Measurements from ENCODE around the gene SIX6.

SIX6 gene

GRCh38 chr14:60505448-60505847 lies 3.5 kb upstream of the SIX6 start:
- H3K4me1 ChIP-seq (ENCODE audit: control insufficient read depth, insufficient read depth, low read length, poor library complexity, severe bottlenecking): peaks cover 4% of the 10 kb centered on the region
- no peak overlapping the region for H3K27ac ChIP-seq (ENCODE audit: insufficient read depth, low read length, poor library complexity, severe bottlenecking)
- no peak overlapping the region for H3K4me3 ChIP-seq (ENCODE audit: insufficient read depth, low read depth, low read length, poor library complexity, severe bottlenecking)
- no peaks in the 10 kb centered on the region for H3K9me3 ChIP-seq (ENCODE audit: control insufficient read depth, low read length)
- H3K36me3 ChIP-seq (ENCODE audit: control insufficient read depth, insufficient read depth, low read length): no peaks in the 10 kb centered on the region
- peaks cover 41% of the 10 kb centered on the region for H3K27me3 ChIP-seq (replicated peaks; ENCODE audit: control insufficient read depth, insufficient read depth, low read length, poor library complexity, severe bottlenecking)
- no peak for DNase-seq

GRCh38 chr14:60506010-60506409 lies 2.9 kb upstream of the SIX6 start:
- peaks cover 46% of the 10 kb centered on the region for H3K27me3 ChIP-seq (replicated peaks; ENCODE audit: control insufficient read depth, insufficient read depth, low read length, poor library complexity, severe bottlenecking)
- no peak for DNase-seq
- no peak overlapping the region for H3K4me3 ChIP-seq (ENCODE audit: insufficient read depth, low read depth, low read length, poor library complexity, severe bottlenecking)
- no peak overlapping the region for H3K27ac ChIP-seq (ENCODE audit: insufficient read depth, low read length, poor library complexity, severe bottlenecking)
- no peaks in the 10 kb centered on the region for H3K36me3 ChIP-seq (ENCODE audit: control insufficient read depth, insufficient read depth, low read length)
- H3K9me3 ChIP-seq (ENCODE audit: control insufficient read depth, low read length): no peaks in the 10 kb centered on the region
- H3K4me1 ChIP-seq (ENCODE audit: control insufficient read depth, insufficient read depth, low read length, poor library complexity, severe bottlenecking): peaks cover 9% of the 10 kb centered on the region

- no peaks in the 10 kb centered on the region for H3K36me3 ChIP-seq (ENCODE audit: control insufficient read depth, insufficient read depth, low read length)
- H3K4me1 ChIP-seq (ENCODE audit: control insufficient read depth, insufficient read depth, low read length, poor library complexity, severe bottlenecking): peaks cover 12% of the 10 kb centered on the region
- no peak overlapping the region for H3K4me3 ChIP-seq (ENCODE audit: insufficient read depth, low read depth, low read length, poor library complexity, severe bottlenecking)
- H3K27ac ChIP-seq (ENCODE audit: insufficient read depth, low read length, poor library complexity, severe bottlenecking): no peak overlapping the region
- peaks cover 51% of the 10 kb centered on the region for H3K27me3 ChIP-seq (replicated peaks; ENCODE audit: control insufficient read depth, insufficient read depth, low read length, poor library complexity, severe bottlenecking)
- no peaks in the 10 kb centered on the region for H3K9me3 ChIP-seq (ENCODE audit: control insufficient read depth, low read length)
- DNase-seq: no peak
Measured at GRCh38 chr14:60506462-60506984, 2.4 kb upstream of the SIX6 start.

- DNase-seq: no peak
- H3K4me3 ChIP-seq (ENCODE audit: insufficient read depth, low read depth, low read length, poor library complexity, severe bottlenecking): no peak overlapping the region
- no peak overlapping the region for H3K27ac ChIP-seq (ENCODE audit: insufficient read depth, low read length, poor library complexity, severe bottlenecking)
- H3K9me3 ChIP-seq (ENCODE audit: control insufficient read depth, low read length): no peaks in the 10 kb centered on the region
- no peaks in the 10 kb centered on the region for H3K36me3 ChIP-seq (ENCODE audit: control insufficient read depth, insufficient read depth, low read length)
- H3K27me3 ChIP-seq (replicated peaks; ENCODE audit: control insufficient read depth, insufficient read depth, low read length, poor library complexity, severe bottlenecking): peaks cover 56% of the 10 kb centered on the region
- peaks cover 12% of the 10 kb centered on the region for H3K4me1 ChIP-seq (ENCODE audit: control insufficient read depth, insufficient read depth, low read length, poor library complexity, severe bottlenecking)
Measured at GRCh38 chr14:60506985-60507829, 1.7 kb upstream of the SIX6 start.

- peaks cover 67% of the 10 kb centered on the region for H3K27me3 ChIP-seq (replicated peaks; ENCODE audit: control insufficient read depth, insufficient read depth, low read length, poor library complexity, severe bottlenecking)
- no peaks in the 10 kb centered on the region for H3K9me3 ChIP-seq (ENCODE audit: control insufficient read depth, low read length)
- peaks cover 12% of the 10 kb centered on the region for H3K4me1 ChIP-seq (ENCODE audit: control insufficient read depth, insufficient read depth, low read length, poor library complexity, severe bottlenecking)
- no peak overlapping the region for H3K27ac ChIP-seq (ENCODE audit: insufficient read depth, low read length, poor library complexity, severe bottlenecking)
- H3K36me3 ChIP-seq (ENCODE audit: control insufficient read depth, insufficient read depth, low read length): no peaks in the 10 kb centered on the region
- DNase-seq: no peak
- no peak overlapping the region for H3K4me3 ChIP-seq (ENCODE audit: insufficient read depth, low read depth, low read length, poor library complexity, severe bottlenecking)
Measured at GRCh38 chr14:60508363-60508706, 611 bp upstream of the SIX6 start.

- no peak for DNase-seq
- no peak overlapping the region for H3K4me3 ChIP-seq (ENCODE audit: insufficient read depth, low read depth, low read length, poor library complexity, severe bottlenecking)
- no peaks in the 10 kb centered on the region for H3K36me3 ChIP-seq (ENCODE audit: control insufficient read depth, insufficient read depth, low read length)
- H3K27me3 ChIP-seq (replicated peaks; ENCODE audit: control insufficient read depth, insufficient read depth, low read length, poor library complexity, severe bottlenecking): peaks cover 77% of the 10 kb centered on the region
- H3K9me3 ChIP-seq (ENCODE audit: control insufficient read depth, low read length): no peaks in the 10 kb centered on the region
- peaks cover 14% of the 10 kb centered on the region for H3K4me1 ChIP-seq (ENCODE audit: control insufficient read depth, insufficient read depth, low read length, poor library complexity, severe bottlenecking)
- H3K27ac ChIP-seq (ENCODE audit: insufficient read depth, low read length, poor library complexity, severe bottlenecking): no peak overlapping the region
Measured at GRCh38 chr14:60509438-60510253, 700 bp downstream of the SIX6 start.

- H3K9me3 ChIP-seq (ENCODE audit: control insufficient read depth, low read length): no peaks in the 10 kb centered on the region
- peaks cover 19% of the 10 kb centered on the region for H3K4me1 ChIP-seq (ENCODE audit: control insufficient read depth, insufficient read depth, low read length, poor library complexity, severe bottlenecking)
- no peak for DNase-seq
- no peaks in the 10 kb centered on the region for H3K36me3 ChIP-seq (ENCODE audit: control insufficient read depth, insufficient read depth, low read length)
- no peak overlapping the region for H3K4me3 ChIP-seq (ENCODE audit: insufficient read depth, low read depth, low read length, poor library complexity, severe bottlenecking)
- H3K27ac ChIP-seq (ENCODE audit: insufficient read depth, low read length, poor library complexity, severe bottlenecking): no peak overlapping the region
- H3K27me3 ChIP-seq (replicated peaks; ENCODE audit: control insufficient read depth, insufficient read depth, low read length, poor library complexity, severe bottlenecking): peaks cover 85% of the 10 kb centered on the region
Measured at GRCh38 chr14:60510254-60510950, 1.5 kb downstream of the SIX6 start.

GRCh38 chr14:60510951-60511599 lies 2.1 kb downstream of the SIX6 start:
- H3K9me3 ChIP-seq (ENCODE audit: control insufficient read depth, low read length): no peaks in the 10 kb centered on the region
- H3K27me3 ChIP-seq (replicated peaks; ENCODE audit: control insufficient read depth, insufficient read depth, low read length, poor library complexity, severe bottlenecking): peaks cover 86% of the 10 kb centered on the region
- no peak overlapping the region for H3K27ac ChIP-seq (ENCODE audit: insufficient read depth, low read length, poor library complexity, severe bottlenecking)
- no peak for DNase-seq
- peaks cover 22% of the 10 kb centered on the region for H3K4me1 ChIP-seq (ENCODE audit: control insufficient read depth, insufficient read depth, low read length, poor library complexity, severe bottlenecking)
- H3K4me3 ChIP-seq (ENCODE audit: insufficient read depth, low read depth, low read length, poor library complexity, severe bottlenecking): peak overlapping the region; percentile 29
- no peaks in the 10 kb centered on the region for H3K36me3 ChIP-seq (ENCODE audit: control insufficient read depth, insufficient read depth, low read length)

GRCh38 chr14:60512126-60512525 lies 3.2 kb downstream of the SIX6 start:
- peaks cover 22% of the 10 kb centered on the region for H3K4me1 ChIP-seq (ENCODE audit: control insufficient read depth, insufficient read depth, low read length, poor library complexity, severe bottlenecking)
- no peak for DNase-seq
- no peak overlapping the region for H3K27ac ChIP-seq (ENCODE audit: insufficient read depth, low read length, poor library complexity, severe bottlenecking)
- H3K9me3 ChIP-seq (ENCODE audit: control insufficient read depth, low read length): no peaks in the 10 kb centered on the region
- H3K4me3 ChIP-seq (ENCODE audit: insufficient read depth, low read depth, low read length, poor library complexity, severe bottlenecking): no peak overlapping the region
- H3K36me3 ChIP-seq (ENCODE audit: control insufficient read depth, insufficient read depth, low read length): no peaks in the 10 kb centered on the region
- H3K27me3 ChIP-seq (replicated peaks; ENCODE audit: control insufficient read depth, insufficient read depth, low read length, poor library complexity, severe bottlenecking): peaks cover 83% of the 10 kb centered on the region

All from effector memory CD4-positive, alpha-beta T cell (primary cell).